Coronary artery (tissue), 2 donors: Measurements from ENCODE around the gene RPS6KL1.
A peak's percentile ranks its signal among the peaks of the same experiment; 100 is the strongest.

Source experiments
- DNase-seq: peaks from one replicate; pipeline ENCODE4 v3.0.0-alpha.2; 2017; ENCODE audit warnings: low spot score
- H3K27ac ChIP-seq, 2 donors: fragments of 200-600 bp; sonication (generic); one replicate each; pipeline ENCODE4 v1.5.1; 2016 to 2019
- H3K4me3 ChIP-seq: fragments of 200-600 bp; sonication (generic); 2 replicates; pipeline ENCODE4 v1.5.1; 2016; ENCODE audit warnings: mild to moderate bottlenecking, moderate library complexity
- CTCF ChIP-seq: fragments of 200-600 bp; sonication (generic); IDR thresholded peaks from one replicate; pipeline ENCODE4 v1.5.1; 2019; ENCODE audit warnings: antibody characterized with exemption

The RPS6KL1 gene

GRCh38 chr14:74907744-74908143 lies 15.3 kb downstream of the RPS6KL1 start:
- no peak for DNase-seq
- H3K4me3 ChIP-seq = no peak overlapping the region
- TF ChIP-seq CTCF = no peak
- H3K27ac ChIP-seq = no peak overlapping the region

GRCh38 chr14:74906925-74907521 lies 16.0 kb downstream of the RPS6KL1 start:
- no peak for DNase-seq
- TF ChIP-seq CTCF = no peak
- no peak overlapping the region for H3K4me3 ChIP-seq
- no peak overlapping the region for H3K27ac ChIP-seq

- no peak for DNase-seq
- Histone ChIP-seq H3K4me3 (no peak overlapping the region), H3K27ac (peak overlapping the region in 1 of 2 donors; percentile 13)
- peak; percentile 94 for TF ChIP-seq CTCF
Observed at GRCh38 chr14:74905595-74906142, 17.4 kb downstream of the RPS6KL1 start.

GRCh38 chr14:74904635-74905503 lies 18.2 kb downstream of the RPS6KL1 start:
- no peak for TF ChIP-seq CTCF
- Histone ChIP-seq H3K4me3 (no peak overlapping the region), H3K27ac (peak overlapping the region in 1 of 2 donors; percentile 13)
- no peak for DNase-seq

GRCh38 chr14:74902941-74903705 lies 19.9 kb downstream of the RPS6KL1 start:
- no peak for TF ChIP-seq CTCF
- no peak for DNase-seq
- Histone ChIP-seq H3K27ac (no peak overlapping the region), H3K4me3 (no peak overlapping the region)

GRCh38 chr14:74898694-74899093 lies 24.4 kb downstream of the RPS6KL1 start:
- no peak for DNase-seq
- H3K27ac ChIP-seq = no peak overlapping the region
- no peak for TF ChIP-seq CTCF
- H3K4me3 ChIP-seq = no peak overlapping the region
